Activated T-cell treated with anti-CD3 and anti-CD28 coated beads, Interleukin-2, amount 50 U/mL, for 48 hours (primary cell): ENCODE data around the gene SELENOO.

ENCODE experiments used
- DNase-seq, 2 experiments: peaks; one replicate each; pipeline ENCODE4 v3.0.0-alpha.2; 2020

SELENOO gene

DNA sequence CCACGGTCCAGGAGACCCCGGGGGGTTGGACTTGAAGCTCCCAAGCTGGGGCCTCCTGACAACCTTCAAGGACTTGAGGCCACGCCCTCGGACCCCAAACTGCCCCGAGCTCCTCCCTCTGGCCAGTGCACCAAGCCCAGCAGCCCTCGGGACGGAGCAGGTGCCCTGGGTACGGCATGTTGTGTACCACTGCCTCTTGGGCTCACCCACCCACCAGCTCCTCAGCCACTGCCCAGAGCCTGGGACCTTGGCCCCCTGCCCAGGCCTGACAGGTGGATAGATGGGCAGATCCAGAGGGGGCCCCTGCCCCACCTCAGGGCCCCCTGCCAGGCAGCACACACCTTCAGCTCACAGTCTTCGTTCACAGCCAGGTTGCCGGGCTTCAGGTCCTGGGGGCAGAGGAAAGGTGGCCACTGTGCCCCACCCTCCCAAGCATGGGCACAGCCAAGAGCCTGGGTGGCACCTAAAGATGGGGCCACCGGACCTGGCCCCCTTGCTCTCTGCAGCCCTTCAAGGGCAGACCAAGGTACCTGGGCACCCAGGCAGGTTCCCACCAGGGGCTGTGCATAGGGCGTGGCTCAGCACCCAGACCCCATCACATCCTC lies 55.5 kb downstream of the SELENOO start:
- no peak for DNase-seq

GRCh38 chr22:50257041-50257440 lies 56.2 kb downstream of the SELENOO start:
- no peak for DNase-seq

- no peak for DNase-seq
Measured at GRCh38 chr22:50257451-50258360, 56.9 kb downstream of the SELENOO start.

DNA sequence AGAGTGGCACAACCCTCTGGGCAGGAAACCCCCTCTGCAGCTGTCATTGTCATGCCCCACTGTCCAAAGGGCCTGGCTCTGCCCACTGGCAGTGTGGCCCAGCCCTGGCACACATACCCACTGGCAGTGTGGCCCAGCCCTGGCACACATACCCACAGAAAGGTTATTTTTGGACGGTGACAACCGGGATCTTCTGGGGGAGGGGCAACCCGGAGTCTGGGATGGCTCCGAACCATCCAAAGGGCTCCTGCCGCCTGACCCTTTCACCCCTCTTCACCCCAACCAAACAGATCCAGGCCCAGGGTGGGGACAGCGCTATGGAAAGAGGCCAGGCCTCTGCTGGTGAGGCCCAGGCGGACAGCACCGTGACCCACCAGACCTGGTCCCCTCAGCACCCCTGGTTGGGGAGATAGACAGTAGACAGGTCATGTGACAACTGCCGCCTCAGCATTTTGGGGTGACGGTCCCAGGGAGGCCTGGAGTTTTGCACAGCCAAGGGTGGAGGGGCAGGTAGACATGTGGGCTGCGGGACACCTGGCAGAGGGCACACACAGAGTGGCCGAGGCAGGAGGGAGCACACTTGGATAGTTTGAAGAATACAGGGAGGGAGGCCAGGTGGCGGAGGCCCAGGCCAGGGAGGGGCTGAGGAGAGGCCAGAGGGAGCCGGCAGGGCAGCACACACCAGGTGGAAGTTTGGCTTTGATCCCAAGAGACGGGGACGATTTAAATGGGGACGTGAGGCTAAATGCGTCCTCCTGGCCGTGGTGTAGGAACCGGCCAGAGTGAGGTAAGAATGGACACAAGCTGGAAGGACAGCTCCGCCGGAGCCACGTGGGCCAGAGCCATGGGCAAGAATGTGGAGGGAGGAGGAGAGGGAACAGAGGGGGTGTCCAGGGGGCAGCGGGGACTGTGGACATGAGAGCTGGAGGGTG lies 57.8 kb downstream of the SELENOO start:
- no peak for DNase-seq

DNA sequence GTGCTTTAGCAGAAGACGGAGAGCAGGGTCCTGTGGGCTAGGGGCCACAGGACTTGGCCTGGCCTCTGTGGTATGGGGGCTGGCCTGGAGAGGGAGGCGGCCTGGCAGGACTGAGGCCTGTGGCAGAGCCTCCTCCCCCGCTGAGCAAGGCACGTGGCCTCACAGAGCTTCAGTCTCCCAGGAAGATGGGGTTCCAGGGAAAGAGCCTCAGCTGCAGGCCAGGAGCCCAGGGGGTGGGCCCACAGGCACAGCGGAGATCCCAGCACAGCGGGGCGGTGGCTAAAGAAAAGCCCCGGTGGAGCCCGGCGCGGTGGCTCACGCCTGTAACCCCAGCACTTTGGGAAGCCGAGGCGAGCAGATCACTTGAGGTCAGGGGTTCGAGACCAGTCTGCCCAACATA lies 58.5 kb downstream of the SELENOO start:
- DNase-seq, result no peak

- DNase-seq, result no peak
Measured at GRCh38 chr22:50260434-50260800, 59.6 kb downstream of the SELENOO start.

DNA sequence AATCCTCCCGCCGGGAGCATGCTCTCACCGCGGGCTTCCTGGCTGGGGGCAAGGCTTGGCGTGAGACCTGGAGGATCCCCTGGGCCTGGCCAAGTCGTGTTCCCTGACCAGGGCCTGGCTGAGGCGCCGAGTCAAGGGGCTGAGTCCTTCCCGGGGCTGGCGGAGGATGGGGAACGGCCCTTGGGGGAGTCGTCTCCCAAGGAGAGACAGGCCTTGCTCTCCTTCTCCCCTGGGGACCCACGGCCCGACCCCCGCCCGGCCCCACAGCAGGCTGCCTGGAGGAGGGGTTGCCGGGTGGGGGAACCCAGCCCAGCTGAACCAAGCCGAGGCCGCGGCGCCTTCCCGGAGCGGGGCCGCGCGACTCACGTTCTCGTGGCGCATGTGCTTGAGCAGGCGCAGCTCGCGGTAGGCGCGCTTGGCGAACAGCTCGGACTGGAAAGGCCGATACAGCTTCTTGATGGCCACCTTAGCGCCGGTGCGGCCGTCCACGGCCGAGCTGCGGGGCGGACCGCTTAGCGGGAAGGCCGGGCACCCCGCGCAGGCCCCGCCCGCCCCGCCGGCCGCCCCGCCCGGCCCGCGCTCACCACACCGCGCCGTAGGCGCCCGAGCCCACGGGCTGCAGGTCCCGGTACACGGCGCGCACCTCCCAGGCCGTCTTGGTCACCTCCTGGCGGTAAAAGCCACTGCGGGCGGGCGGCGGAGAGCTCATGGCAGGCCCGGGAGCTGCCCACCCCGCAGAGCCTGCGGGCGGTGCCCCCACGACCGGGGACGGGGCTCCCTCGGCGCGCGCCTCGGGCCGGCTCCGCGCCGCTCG lies 60.2 kb downstream of the SELENOO start:
- DNase-seq, result peak; percentile 53 to 67

GRCh38 chr22:50261615-50262459 lies 61.0 kb downstream of the SELENOO start, which contains the start of gene MAPK12:
MAPK12 (minus strand) TSS chr22:50261683; CDS start chr22:50261509, 174 bp downstream.
- no peak for DNase-seq

DNA sequence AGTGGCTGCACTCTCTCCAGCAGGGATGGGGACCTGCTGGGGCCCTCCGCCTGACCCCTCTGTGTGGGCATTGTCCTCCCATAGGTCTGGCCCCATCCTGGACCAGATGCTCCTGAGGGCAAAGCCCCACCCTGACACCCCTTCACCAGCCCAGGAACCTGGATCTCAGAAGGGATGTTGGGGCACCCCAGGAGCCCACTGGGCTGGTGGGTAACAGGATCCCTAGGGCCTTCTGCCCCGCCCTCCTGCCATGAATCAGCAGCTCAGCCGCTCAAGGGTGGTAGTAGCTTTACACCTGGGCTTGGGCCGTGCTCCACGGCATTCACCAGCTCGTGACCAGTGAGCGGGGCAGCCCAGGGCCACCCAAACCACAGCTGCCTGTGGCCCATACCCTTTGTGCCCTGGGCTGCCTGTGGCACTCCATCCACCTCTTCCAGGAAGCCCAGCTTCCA lies 61.7 kb downstream of the SELENOO start:
- no peak for DNase-seq

DNA sequence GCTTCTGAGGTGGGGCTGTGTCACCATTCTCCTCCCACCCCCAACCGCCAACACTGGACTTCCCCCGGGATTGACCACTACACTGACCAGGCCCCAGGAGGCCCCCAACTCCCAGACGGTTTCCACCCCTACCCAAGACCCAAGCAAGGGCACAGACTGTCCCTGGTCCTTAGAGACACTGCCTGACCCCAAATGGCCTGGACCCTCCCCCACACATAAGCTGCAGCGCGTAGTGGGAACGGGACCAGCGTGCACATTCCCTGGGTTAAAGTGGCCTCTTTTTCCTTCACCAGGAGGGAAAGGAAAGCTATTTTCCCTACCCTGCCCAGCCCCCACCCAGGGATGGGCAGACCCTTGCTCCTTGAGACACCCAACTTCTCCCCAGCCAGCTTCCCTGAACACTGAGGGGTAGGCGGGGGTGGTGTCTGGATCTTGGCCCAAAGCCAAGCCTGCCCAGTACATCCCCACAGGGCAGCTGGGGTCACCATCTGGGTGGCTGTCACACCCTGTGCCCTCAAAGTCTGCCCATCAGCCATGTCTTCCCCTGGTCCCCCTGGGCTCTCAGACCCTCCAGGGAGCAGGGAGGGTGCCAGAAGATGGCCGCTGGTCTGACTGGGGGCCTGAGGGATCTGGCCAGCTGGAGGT lies 62.3 kb downstream of the SELENOO start:
- no peak for DNase-seq

DNA sequence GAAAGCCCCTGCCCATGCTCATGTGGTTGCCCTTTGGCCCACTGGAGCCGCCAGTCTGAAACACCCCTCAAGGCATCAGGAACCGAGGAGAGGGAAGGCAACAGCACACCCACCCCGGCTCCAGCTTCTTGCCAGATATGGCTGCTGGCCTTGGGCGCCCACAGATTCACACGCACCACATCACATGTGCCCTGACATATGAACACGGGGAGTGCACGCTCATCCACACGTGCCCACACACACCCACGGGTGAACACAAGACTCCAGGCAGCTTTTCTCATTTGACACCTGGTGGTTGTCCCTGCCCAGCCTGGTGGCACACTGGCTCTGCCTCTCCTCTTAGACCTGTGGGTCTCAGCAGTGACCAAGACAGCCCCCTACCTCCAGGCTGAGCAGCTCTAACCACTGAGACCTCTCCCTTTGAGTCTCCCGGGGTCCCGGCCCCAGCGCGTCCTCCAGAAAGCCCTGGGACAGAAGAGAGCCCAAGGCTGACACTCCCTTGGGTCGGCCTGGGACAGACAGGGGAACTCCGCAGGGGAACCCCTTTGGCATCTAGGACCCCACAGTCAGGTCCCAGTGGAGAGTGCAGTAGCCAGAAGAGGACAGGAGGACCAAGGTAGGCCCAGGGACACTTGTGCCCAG lies 63.4 kb downstream of the SELENOO start:
- DNase-seq, result no peak

DNA sequence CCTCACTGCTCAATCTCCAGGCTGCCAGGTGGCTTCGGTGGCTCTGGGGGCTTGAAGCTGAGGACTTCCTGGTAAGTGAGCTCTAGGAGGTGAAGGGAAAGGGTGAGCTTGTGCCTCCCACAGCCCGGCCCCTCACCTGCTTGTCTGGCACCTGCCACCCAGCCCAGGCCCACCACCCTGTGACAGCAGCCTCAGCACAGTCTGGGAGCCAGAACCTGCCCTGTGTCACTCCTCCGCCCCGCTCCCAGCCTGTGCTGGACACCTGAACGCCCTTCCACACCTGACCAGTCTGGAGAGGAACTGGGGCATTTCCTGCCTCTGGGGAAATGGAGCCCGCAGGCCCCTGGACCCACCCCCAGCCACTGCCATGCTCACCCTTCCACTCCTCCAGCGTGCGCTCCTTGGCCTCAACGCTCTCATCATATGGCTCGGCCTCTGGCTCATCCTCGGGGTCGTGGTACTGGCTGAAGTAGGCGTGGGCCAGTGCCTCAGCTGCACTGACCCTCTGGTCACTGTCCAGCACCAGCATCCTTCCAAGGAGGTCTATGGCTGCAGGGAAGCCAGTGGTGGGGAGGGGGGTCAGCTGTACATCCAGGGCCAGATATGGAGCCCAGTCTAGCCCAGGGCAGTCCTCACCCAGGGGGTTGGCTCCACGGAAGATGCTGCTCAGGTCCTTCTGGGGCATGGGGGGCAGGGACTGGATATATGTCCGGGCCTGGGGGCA lies 64.3 kb downstream of the SELENOO start:
- DNase-seq, result no peak

DNA sequence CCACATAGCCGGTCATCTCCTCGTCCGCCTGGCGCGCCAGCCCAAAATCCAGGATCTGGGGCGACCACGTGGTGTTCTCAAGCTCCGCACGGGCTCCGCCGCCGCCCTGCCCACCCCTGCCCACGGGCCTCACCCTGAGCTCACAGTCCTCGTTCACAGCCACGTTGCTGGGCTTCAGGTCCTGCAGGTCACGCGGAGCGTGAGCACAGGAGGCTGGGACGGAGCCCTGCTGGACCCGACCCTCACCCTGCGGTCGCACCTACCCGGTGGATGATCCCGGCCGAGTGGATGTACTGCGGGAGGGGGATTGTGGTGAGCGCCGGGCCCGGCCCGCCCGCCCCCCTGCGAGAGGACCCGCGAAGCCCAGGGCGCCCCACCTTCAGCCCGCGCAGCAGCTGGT lies 66.2 kb downstream of the SELENOO start:
- DNase-seq, result no peak
